Measurements from ENCODE around the gene BCL2. TPM values are rescaled to one million over a fixed set of nuclear protein-coding genes. Genes with fewer than 3 reads are reported as not detected.
A peak's percentile ranks its signal among the peaks of the same experiment; 100 is the strongest.

Gene BCL2
- total RNA-seq, 1 experiment from 2014 or later = 2.9 TPM

DNA sequence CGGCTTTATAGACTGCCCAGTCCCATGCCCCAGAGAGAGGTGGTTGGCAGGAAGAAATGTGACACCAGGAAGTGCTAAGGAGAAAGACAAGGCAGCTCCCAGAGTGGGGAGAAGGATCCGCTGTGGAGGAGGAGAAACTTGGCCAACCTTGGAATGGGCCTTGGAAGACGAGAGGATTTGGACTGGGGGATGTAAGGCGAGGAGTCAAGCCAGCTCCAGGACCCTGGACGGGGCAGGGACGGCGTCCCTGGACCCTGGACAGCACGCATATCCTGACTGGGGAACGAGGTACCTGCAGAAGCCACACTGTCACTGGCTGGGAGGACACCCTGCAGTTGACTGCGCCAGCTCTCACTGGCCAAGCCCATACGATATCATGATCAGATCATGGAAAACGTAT lies 153.4 kb downstream of the BCL2 start:
- intact Hi-C loops (cut with micrococcal nuclease; ENCODE audit: unreplicated experiment) = no loop called here
- DNase-seq = no peak
- Mint-ChIP-seq H3K27ac (ENCODE audit: unreplicated experiment) (no peak overlapping the region), H3K4me1 (ENCODE audit: low read depth, unreplicated experiment) (peaks cover 17% of the 10 kb centered on the region), H3K27me3 (ENCODE audit: unreplicated experiment) (no peaks in the 10 kb centered on the region), H3K36me3 (ENCODE audit: insufficient read depth, unreplicated experiment) (no peaks in the 10 kb centered on the region), H3K9me3 (ENCODE audit: low read depth, unreplicated experiment) (no peaks in the 10 kb centered on the region), H3K4me3 (ENCODE audit: low read depth, unreplicated experiment) (no peak overlapping the region)
- TF ChIP-seq, protein P1, sequence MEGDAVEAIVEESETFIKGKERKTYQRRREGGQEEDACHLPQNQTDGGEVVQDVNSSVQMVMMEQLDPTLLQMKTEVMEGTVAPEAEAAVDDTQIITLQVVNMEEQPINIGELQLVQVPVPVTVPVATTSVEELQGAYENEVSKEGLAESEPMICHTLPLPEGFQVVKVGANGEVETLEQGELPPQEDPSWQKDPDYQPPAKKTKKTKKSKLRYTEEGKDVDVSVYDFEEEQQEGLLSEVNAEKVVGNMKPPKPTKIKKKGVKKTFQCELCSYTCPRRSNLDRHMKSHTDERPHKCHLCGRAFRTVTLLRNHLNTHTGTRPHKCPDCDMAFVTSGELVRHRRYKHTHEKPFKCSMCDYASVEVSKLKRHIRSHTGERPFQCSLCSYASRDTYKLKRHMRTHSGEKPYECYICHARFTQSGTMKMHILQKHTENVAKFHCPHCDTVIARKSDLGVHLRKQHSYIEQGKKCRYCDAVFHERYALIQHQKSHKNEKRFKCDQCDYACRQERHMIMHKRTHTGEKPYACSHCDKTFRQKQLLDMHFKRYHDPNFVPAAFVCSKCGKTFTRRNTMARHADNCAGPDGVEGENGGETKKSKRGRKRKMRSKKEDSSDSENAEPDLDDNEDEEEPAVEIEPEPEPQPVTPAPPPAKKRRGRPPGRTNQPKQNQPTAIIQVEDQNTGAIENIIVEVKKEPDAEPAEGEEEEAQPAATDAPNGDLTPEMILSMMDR (IDR thresholded peaks at IDR 0.05; ENCODE audit: unreplicated experiment) = no peak
- CTCF ChIA-PET = no interaction called here
- no TSS peak for BruUV-seq (replicated peaks)

DNA sequence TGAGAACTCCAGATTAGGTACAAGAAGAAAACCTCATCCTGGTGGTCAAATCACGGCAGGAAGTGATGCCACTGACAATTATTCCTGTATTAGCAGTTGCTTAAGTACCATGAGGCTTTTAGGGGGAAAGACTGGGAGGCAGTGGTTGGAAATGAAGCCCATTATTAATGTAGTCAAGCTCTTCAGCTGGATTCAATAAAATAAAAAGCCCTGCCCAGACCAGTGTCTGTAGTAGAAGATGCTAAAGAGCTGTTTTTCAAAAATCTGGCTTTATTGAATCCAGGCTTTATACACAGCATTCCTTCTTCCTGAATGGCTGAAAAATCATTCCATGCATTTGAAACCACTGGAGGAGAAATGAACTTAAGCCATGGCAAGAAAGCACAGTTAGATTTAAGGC lies 155.2 kb downstream of the BCL2 start:
- CTCF ChIA-PET = no interaction called here
- Mint-ChIP-seq H3K36me3 (ENCODE audit: insufficient read depth, unreplicated experiment) (no peaks in the 10 kb centered on the region), H3K4me1 (ENCODE audit: low read depth, unreplicated experiment) (peaks cover 22% of the 10 kb centered on the region), H3K4me3 (ENCODE audit: low read depth, unreplicated experiment) (no peak overlapping the region), H3K27me3 (ENCODE audit: unreplicated experiment) (no peaks in the 10 kb centered on the region), H3K9me3 (ENCODE audit: low read depth, unreplicated experiment) (no peaks in the 10 kb centered on the region), H3K27ac (ENCODE audit: unreplicated experiment) (no peak overlapping the region)
- no peak for DNase-seq
- intact Hi-C loops (cut with micrococcal nuclease; ENCODE audit: unreplicated experiment) = no loop called here
- no TSS peak for BruUV-seq (replicated peaks)
- TF ChIP-seq, protein P1 (IDR thresholded peaks at IDR 0.05; ENCODE audit: unreplicated experiment) = no peak

DNA sequence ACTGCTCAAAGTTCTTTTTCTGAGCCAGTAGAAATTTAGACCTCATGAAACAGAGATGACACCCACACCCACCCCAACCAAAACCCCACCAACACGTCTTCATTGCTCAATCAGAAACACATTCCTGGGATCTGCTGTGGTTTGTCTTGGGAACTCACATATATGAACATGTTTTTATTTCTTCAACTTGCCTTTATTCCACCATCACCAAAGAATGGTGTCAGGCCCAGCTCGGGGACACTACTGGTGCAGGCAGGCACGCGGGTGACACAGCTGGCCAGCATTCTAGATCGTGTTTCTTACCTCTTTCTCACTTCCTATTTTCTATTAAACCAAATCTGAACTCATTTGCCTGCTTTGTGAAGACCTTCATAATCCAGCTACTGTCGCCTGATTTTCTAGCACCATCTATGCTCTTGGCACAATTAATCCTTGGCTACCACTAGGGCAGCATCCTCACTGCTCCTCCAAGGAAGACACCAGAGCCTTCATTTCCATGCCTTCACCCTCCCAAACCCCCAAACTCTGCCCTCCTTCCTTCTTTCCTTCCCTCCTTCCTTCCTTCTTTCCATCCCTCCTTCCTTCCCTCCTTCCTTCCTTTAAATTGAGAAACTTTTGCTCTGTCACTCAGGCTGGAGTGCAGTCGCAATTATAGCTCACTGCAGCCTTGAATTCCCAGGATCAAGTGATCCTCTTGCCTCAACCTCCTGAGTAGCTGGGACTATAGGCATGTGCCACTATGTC lies 157.1 kb downstream of the BCL2 start:
- no peak for DNase-seq
- intact Hi-C loops (cut with micrococcal nuclease; ENCODE audit: unreplicated experiment) = no loop called here
- TF ChIP-seq, protein P1 (IDR thresholded peaks at IDR 0.05; ENCODE audit: unreplicated experiment) = no peak
- peaks cover 22% of the 10 kb centered on the region for H3K4me1 Mint-ChIP-seq (ENCODE audit: low read depth, unreplicated experiment)
- no peaks in the 10 kb centered on the region for H3K27me3 Mint-ChIP-seq (ENCODE audit: unreplicated experiment)
- no peaks in the 10 kb centered on the region for H3K36me3 Mint-ChIP-seq (ENCODE audit: insufficient read depth, unreplicated experiment)
- H3K27ac Mint-ChIP-seq (ENCODE audit: unreplicated experiment) = no peak overlapping the region
- no peaks in the 10 kb centered on the region for H3K9me3 Mint-ChIP-seq (ENCODE audit: low read depth, unreplicated experiment)
- no peak overlapping the region for H3K4me3 Mint-ChIP-seq (ENCODE audit: low read depth, unreplicated experiment)
- no TSS peak for BruUV-seq (replicated peaks)
- CTCF ChIA-PET = no interaction called here

DNA sequence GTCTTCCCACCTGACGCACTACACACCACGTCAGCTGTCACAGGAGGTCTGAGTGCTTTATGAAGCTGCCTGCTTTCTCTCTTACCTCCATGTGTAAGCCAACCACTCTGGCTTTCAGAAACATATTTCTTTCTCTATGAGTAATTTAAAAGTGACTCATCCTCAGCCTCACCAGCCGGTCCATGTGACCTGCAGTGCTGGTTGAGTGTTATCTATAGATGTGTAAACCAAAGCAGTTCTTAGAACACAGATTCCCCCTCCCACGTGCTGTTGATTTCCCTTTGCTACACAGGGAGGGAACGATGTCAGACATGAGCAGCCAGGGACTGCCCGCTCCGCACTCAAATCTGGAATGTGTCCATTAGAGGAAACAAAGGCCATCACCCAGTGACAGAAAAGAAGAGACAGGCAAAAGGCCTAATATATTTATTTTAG lies 157.8 kb downstream of the BCL2 start:
- H3K27ac Mint-ChIP-seq (ENCODE audit: unreplicated experiment) = peak overlapping the region; percentile 2
- no peaks in the 10 kb centered on the region for H3K36me3 Mint-ChIP-seq (ENCODE audit: insufficient read depth, unreplicated experiment)
- H3K4me1 Mint-ChIP-seq (ENCODE audit: low read depth, unreplicated experiment) = peaks cover 22% of the 10 kb centered on the region
- no peaks in the 10 kb centered on the region for H3K27me3 Mint-ChIP-seq (ENCODE audit: unreplicated experiment)
- no peaks in the 10 kb centered on the region for H3K9me3 Mint-ChIP-seq (ENCODE audit: low read depth, unreplicated experiment)
- TF ChIP-seq, protein P1 (IDR thresholded peaks at IDR 0.05; ENCODE audit: unreplicated experiment) = no peak
- intact Hi-C loops (cut with micrococcal nuclease; ENCODE audit: unreplicated experiment) = no loop called here
- H3K4me3 Mint-ChIP-seq (ENCODE audit: low read depth, unreplicated experiment) = no peak overlapping the region
- CTCF ChIA-PET = no interaction called here
- no TSS peak for BruUV-seq (replicated peaks)
- peak; percentile 58 for DNase-seq

Data from Calu3 (cell line).